NCI-H2107 (cell line): ENCODE measurements around the gene EPC2.
"Not testable (repeated sequence)": the region's sequence is repeated elsewhere in the genome, so short reads cannot be mapped to it uniquely, and the experiment has no call there.

Experiments used
- DNase-seq: peaks from one replicate; lab custom pipeline; 2025; lab: John Stamatoyannopoulos, UW

Gene EPC2

GRCh38 chr2:148721991-148722777 lies 77.6 kb downstream of the EPC2 start:
- DNase-seq = no peak

- DNase-seq = no peak
Observed at GRCh38 chr2:148725564-148725963, 81.0 kb downstream of the EPC2 start.

- DNase-seq = no peak
Observed at GRCh38 chr2:148726228-148726627, 81.7 kb downstream of the EPC2 start.

GRCh38 chr2:148730085-148730484 lies 85.5 kb downstream of the EPC2 start:
- no peak for DNase-seq

- no peak for DNase-seq
Observed at GRCh38 chr2:148737742-148738141, 93.2 kb downstream of the EPC2 start.

GRCh38 chr2:148739454-148740105 lies 95.0 kb downstream of the EPC2 start:
- no peak for DNase-seq

GRCh38 chr2:148742373-148742772 lies 97.8 kb downstream of the EPC2 start:
- DNase-seq = no peak

- DNase-seq = no peak
Observed at GRCh38 chr2:148745151-148745851, 100.8 kb downstream of the EPC2 start.

- DNase-seq = no peak
Observed at GRCh38 chr2:148746973-148747372, 102.4 kb downstream of the EPC2 start.

GRCh38 chr2:148751907-148752306 lies 107.4 kb downstream of the EPC2 start:
- no peak for DNase-seq

GRCh38 chr2:148752977-148753376 lies 108.4 kb downstream of the EPC2 start:
- no peak for DNase-seq

- DNase-seq = no peak
Observed at GRCh38 chr2:148754864-148755263, 110.3 kb downstream of the EPC2 start.

GRCh38 chr2:148756292-148756975 lies 111.9 kb downstream of the EPC2 start:
- no peak for DNase-seq

- DNase-seq = no peak
Observed at GRCh38 chr2:148764815-148765214, 120.3 kb downstream of the EPC2 start.

GRCh38 chr2:148770047-148770446 lies 125.5 kb downstream of the EPC2 start:
- DNase-seq = no peak

GRCh38 chr2:148781544-148781943 lies 137.0 kb downstream of the EPC2 start:
- DNase-seq = no peak

- DNase-seq = no peak
Observed at GRCh38 chr2:148789059-148789458, 144.5 kb downstream of the EPC2 start.

- not testable (repeated sequence) for DNase-seq
Observed at GRCh38 chr2:148790172-148790571, 145.6 kb downstream of the EPC2 start.

GRCh38 chr2:148794558-148794957 lies 150.0 kb downstream of the EPC2 start:
- no peak for DNase-seq

GRCh38 chr2:148796735-148797512 lies 152.4 kb downstream of the EPC2 start:
- no peak for DNase-seq

- no peak for DNase-seq
Observed at GRCh38 chr2:148802448-148803220, 158.1 kb downstream of the EPC2 start.
